RWPE1 (cell line): ENCODE data around the gene GPR78.

Source experiments
- CTCF ChIA-PET: fragments of 350-600 bp; sonication (Branson Sonifier 250); formaldehyde crosslinking; extraction: SDS; loops from one replicate; lab custom pipeline; 2021; lab: Yijun Ruan, JAX
- POLR2A ChIA-PET: fragments of 400-600 bp; formaldehyde crosslinking; extraction: SDS; loops from one replicate; lab custom pipeline; 2020; ENCODE audit warnings: antibody characterized with exemption; ENCODE audit not compliant: low non-redundant PET; lab: Yijun Ruan, JAX
- DNase-seq: peaks from one replicate; pipeline ENCODE4 v3.0.0; 2012; ENCODE audit warnings: low spot score
- H3K27ac ChIP-seq: fragments of 450-650 bp; 2 replicates; pipeline ENCODE4 v1.5.1; 2017
- TF ChIP-seq, protein P1 (sequence below): fragments of 450-650 bp; conservative IDR thresholded peaks from 2 replicates; pipeline ENCODE4 v1.5.1; 2017; ENCODE audit warnings: low read depth, mild to moderate bottlenecking

The GPR78 gene

DNA sequence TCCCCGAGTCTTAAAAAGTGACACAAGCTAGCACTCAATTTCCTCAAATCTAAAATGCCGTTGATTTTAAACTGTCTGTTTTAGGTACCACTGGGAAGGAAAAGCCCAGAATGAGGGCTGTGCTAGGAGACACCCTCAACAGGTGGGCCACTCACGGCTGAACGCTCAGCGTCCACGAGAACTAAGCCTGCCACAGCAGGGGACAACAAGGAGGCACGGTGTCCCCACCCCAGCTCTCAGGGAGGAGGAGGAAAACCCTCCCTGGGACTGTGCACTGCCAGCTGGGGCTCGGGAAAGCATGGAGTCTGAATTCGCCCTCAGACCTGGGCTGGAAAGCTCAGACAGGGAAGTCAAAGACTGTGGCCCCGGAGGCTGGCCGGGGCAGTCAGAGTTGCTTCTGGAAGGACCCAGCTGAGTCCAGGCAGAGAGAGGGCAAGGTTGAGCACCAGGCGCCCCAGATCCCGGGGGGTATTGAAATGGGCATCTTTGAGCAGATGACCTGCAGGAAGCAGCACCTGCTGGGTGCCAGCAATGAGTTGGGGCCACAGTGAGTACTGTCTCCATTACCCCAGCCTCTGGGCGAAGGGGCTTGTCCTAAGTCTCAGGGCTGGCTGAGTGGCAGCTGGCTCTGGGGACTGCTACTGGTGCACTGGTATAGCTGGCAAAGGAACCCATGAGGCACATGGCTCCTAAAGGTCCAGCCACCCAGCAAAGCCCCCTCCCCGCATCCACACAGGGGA, 11.6 kb downstream of the GPR78 start:
- no peak overlapping the region for H3K27ac ChIP-seq
- TF ChIP-seq, protein P1, sequence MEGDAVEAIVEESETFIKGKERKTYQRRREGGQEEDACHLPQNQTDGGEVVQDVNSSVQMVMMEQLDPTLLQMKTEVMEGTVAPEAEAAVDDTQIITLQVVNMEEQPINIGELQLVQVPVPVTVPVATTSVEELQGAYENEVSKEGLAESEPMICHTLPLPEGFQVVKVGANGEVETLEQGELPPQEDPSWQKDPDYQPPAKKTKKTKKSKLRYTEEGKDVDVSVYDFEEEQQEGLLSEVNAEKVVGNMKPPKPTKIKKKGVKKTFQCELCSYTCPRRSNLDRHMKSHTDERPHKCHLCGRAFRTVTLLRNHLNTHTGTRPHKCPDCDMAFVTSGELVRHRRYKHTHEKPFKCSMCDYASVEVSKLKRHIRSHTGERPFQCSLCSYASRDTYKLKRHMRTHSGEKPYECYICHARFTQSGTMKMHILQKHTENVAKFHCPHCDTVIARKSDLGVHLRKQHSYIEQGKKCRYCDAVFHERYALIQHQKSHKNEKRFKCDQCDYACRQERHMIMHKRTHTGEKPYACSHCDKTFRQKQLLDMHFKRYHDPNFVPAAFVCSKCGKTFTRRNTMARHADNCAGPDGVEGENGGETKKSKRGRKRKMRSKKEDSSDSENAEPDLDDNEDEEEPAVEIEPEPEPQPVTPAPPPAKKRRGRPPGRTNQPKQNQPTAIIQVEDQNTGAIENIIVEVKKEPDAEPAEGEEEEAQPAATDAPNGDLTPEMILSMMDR, result no peak
- no peak for DNase-seq
- POLR2A ChIA-PET, result no interaction called here
- CTCF ChIA-PET, result interaction anchor here (0.6 to 2.0 kb wide), 5 partner anchors 12 to 878 kb away, joined by 3 to 6 read pairs (median 3); partner anchors contain the start of gene GPR78

DNA sequence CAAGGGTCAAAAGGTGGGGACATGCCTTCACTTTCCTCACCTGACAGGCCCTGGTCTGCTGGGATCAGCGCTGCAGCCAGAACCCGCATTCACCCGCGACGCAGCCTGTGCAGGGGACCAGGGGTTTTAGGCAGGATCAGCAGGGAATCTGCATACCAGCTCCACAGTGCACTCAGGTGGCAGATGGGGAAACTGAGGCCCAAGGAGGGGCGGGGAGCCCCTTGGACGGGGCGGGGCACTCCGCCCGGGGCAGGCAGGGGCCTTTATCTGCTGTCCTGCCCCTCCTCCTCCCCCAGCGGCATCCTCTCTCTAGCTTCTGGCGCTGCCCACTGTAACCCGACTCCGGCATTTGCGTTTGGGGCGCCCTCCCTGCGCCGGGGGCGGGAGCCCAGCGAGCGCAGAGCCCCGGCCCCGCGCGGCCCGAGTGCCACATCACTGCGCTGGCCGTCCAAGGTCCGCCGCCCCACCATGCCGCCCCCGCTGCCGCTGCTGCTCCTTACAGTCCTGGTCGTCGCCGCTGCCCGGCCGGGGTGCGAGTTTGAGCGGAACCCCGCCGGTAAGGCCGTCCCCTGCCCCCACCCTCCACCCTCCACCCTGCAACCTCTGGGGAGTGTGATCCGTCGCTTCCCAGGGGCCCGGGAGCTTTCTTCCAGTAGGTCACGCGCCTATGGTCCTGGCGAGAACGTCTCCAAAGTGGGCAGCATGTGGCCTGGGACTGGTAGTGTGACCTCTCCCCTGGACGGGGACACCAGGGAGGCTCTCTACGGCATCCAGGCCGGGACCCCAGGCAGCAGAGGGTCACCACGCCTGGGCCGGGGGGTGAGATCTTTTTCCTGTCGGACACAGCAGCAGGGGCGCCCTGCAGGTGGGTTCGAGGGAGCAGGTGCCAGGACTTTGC, 12.4 kb downstream of the GPR78 start, which contains the start of gene CPZ:
Gene CPZ (plus strand): TSS at position 400 of the 898 bp plus-strand sequence. CDS start 69 bp downstream, at position 469.
- ChIA-PET CTCF (interaction anchor here (0.6 to 2.0 kb wide), 5 partner anchors 13 to 879 kb away, joined by 3 to 6 read pairs (median 3); partner anchors contain the start of gene GPR78), POLR2A (no interaction called here)
- DNase-seq, result no peak

DNA sequence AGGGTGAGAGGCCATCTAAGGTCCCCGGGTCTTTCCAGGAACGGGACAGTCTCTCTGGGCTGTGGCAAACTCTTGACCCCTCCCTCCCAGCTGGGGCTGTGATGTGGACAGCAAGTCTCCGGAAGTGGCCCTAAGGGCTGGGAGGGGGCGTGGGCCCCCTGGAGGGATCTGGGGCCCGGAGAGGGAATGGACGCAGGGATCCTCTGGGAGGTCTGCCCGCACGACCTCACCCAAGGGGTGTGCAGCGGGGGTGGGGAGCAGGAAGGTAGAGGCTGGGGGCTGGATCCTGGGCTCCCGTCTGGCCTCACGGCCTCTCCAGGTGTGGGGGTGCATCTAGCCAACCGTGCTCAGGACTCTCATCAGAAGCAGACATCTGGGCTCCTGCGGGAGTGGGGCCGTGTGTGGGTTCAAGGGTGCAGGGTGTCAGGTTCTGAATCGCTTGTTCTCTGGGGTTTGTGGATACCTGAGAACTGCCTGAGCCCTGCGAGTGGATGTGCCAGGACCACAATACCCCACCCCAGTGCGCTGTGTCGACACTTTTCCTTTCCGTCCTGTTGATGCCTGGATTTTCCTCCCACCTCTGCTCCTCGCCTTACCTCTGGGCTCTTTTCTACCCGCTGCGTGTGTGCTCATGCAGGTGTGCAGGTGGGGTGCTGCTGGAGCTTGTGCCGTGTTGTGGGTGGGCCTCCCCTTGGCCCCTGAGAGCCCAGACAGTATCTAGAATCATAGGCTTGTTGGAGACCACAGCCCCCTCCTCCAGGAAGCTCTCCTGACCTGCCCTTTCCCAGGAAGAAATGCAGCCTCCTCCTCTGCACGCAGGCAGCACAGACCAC, 13.3 kb downstream of the GPR78 start:
- TF ChIP-seq, protein P1, result no peak
- H3K27ac ChIP-seq, result no peak overlapping the region
- ChIA-PET POLR2A (no interaction called here), CTCF (interaction anchor here (2.0 kb wide), 1 partner anchor 125 kb away, joined by 6 read pairs; no protein-coding TSS in a partner anchor)
- no peak for DNase-seq

More for the DNA sequence above, 12.4 kb downstream of the GPR78 start, which contains the start of gene CPZ:
- H3K27ac ChIP-seq, result no peak within 1 kb of the TSS
- TF ChIP-seq, protein P1, result no peak

DNA sequence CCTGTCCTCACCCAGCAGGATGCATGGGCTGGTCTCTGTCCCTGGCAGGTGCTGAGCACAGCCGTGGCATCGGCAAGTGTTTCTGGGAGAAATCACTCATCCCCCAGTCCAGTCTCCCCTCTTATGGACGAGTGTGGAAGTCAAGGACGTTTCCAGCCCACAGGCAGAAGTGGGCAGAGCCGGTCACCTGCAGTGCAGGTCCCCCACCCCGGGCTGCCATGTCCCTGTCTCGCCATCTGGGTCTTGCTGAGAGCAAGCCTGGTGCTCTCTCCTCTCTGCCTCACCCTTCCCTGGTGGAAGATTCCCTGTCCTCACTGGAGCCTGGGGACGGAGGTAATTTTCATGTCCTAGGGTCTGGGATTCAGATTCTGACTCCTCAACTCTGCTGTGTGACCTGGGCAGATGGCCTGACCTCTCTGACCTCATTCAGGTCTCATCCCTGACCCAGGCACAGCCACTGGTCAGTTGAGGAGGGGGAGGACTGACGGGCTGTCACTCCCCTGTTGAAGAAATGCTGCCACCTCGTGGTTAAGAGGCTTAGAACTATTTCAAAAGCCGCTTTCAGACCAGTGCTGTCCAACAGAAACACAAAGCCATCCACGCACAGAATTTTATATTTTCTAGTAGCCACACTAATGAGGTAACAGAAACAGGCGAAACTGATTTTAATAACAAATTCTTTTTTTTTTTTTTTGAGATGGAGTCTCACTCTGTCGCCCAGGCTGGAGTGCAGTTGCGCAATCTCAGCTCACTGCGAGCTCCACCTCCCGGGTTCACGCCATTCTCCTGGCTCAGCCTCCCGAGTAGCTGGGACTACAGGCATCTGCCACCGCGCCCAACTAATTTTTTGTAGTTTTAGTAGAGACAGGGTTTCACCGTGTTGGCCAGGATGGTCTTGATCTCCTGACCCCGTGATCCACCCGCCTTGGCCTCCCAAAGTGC, 14.2 kb downstream of the GPR78 start:
- TF ChIP-seq, protein P1, result peak; percentile 73
- POLR2A ChIA-PET, result no interaction called here
- CTCF ChIA-PET, result interaction anchor here (0.7 kb wide), 3 partner anchors 68 to 354 kb away, joined by 3 read pairs; no protein-coding TSS in a partner anchor
- DNase-seq, result peak; percentile 74
- H3K27ac ChIP-seq, result no peak overlapping the region

GRCh38 chr4:8595237-8596087, 15.3 kb downstream of the GPR78 start:
- CTCF ChIA-PET, result interaction anchor here (0.7 kb wide), 3 partner anchors 66 to 355 kb away, joined by 3 read pairs; no protein-coding TSS in a partner anchor
- POLR2A ChIA-PET, result no interaction called here
- no peak for DNase-seq
- TF ChIP-seq, protein P1, result no peak
- no peak overlapping the region for H3K27ac ChIP-seq
